GM12872 (cell line): Measurements from ENCODE around the gene INSRR.

Experiments used
- TF ChIP-seq, protein P1 (sequence below): IDR thresholded peaks from 3 replicates; pipeline ENCODE4 v1.5.1; 2011; ENCODE audit warnings: low read depth, mild to moderate bottlenecking, low read length, moderate library complexity; ENCODE audit not compliant: insufficient read depth

The INSRR gene

DNA sequence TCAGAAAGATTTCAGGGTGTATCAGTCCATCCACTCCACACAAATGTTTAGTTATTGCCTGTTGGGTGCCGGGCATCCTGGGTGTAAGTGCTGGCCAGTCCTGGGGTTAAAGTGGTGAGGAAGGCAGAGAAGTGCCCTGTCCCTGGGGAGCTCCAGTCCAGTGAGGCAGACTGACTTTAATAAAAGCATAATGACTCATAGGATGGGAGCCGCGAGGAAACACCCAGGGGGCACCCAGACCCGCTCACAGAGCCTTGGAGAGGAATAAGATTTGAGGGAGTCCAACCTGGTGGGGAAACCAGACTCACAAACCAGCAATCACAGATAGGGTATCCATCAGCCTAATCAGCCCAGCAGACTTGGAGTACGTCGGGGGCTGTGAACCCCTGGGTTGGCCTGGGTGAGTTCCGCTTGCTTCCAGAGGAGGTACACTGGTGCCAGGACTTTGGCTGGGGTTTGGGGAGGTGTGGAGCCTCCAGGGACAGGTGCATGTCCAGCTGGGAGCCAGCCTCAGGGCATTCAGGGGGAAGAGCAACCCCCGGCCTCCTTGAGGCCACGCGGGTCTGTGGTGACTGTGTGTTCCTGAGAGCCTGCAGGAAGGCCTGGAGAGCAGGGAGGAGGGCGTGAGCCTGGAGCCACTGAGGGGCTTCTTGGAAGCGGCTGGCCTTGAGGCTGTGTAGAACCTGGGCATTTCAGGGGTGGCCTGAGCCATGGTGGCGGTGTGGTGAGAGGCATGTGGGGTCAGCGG is 38.3 kb upstream of the INSRR start:
- TF ChIP-seq, protein P1, sequence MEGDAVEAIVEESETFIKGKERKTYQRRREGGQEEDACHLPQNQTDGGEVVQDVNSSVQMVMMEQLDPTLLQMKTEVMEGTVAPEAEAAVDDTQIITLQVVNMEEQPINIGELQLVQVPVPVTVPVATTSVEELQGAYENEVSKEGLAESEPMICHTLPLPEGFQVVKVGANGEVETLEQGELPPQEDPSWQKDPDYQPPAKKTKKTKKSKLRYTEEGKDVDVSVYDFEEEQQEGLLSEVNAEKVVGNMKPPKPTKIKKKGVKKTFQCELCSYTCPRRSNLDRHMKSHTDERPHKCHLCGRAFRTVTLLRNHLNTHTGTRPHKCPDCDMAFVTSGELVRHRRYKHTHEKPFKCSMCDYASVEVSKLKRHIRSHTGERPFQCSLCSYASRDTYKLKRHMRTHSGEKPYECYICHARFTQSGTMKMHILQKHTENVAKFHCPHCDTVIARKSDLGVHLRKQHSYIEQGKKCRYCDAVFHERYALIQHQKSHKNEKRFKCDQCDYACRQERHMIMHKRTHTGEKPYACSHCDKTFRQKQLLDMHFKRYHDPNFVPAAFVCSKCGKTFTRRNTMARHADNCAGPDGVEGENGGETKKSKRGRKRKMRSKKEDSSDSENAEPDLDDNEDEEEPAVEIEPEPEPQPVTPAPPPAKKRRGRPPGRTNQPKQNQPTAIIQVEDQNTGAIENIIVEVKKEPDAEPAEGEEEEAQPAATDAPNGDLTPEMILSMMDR = no peak

- TF ChIP-seq, protein P1 = no peak
Measured at GRCh38 chr1:156896490-156897033, 37.6 kb upstream of the INSRR start.

DNA sequence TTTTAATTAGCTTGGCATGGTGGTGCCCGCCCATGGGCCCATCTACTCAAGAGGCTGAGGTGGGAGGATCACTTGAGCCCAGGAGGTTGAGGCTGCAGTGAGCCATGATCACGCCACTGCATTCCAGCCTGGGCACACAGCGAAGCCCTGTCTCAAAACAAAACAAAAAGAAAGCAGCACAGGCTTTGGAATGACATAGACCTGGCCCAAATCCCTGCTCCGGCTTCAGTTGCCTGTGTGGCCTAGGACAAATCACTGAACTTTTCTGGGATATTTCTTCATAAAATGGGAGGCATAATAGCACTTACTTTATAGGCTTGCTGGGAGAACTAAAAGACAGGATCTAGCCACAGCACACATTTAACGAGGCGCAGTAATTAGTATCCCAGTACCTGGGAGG is 37.0 kb upstream of the INSRR start:
- TF ChIP-seq, protein P1 = no peak

DNA sequence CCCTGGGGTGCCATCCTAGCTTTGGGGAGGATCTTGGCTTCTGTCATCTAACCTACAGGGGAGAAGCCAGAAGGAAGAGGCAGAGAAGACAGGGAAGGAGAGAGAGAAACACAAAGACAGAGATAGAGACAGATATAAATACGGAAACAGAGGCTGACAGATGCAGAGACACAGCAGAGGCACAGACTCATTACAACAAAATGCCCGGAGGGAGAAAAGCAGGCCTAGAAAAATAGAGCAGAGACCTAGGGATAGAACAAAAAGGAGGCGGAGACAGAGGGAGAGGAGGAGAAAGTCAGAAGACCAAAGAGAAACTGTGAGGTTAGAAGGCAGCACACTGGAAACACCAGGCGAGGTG is 36.5 kb upstream of the INSRR start:
- TF ChIP-seq, protein P1 = no peak

- TF ChIP-seq, protein P1 = no peak
Measured at GRCh38 chr1:156894711-156895454, 36.0 kb upstream of the INSRR start.

- TF ChIP-seq, protein P1 = no peak
Measured at GRCh38 chr1:156894001-156894400, 35.1 kb upstream of the INSRR start.

DNA sequence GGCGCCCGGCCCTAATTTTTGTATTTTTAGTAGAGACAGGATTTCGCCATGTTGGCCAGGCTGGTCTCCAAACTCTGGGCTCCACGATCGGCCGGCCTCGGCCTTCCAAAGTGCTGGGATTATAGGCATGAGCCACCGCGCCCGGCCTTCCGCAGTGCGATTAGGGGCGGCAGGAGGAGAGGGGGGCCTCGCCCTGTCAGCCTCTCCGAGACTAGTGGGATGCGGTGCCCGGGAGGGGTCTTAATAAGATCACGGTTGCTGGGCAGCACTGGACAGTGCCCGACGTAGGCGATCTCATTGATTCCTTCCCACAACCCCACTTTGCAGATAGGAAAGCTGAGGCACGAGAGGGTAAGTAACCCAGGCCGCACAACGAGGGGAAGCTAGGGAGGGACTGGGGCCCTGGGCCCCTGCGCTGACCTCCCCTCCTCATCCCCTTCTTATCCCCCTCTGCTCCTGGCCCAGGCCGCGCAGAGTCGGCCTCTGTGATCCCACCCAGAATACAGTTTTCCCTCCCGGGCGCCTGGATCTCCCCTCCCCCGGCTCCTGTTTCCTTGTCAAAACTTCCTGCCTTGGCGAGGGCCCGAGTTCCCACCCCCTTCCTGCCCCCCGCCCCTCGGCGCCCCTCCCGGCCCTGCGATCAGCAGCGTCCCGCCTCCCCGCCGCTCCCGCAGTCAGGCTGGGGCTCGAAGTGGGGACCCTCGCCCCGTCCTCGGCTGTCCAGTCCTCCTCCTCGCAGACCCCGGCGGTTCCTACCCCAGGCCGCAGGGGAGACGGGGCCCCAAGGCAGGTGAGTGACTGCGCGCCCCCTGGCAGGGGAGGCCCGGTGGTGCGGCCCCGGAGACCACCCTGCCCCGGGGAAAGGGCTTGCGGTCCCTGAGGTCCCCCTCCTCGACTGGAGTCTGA is 34.4 kb upstream of the INSRR start, which contains the start of gene PEAR1:
Gene PEAR1 (plus strand): TSS at position 671 of the 906 bp plus-strand sequence. CDS start 10,209 bp downstream, outside the sequence.
- TF ChIP-seq, protein P1 = no peak
